HepG2 (cell line): ENCODE measurements around the gene CSTPP1. TPM values are rescaled to one million over a fixed set of nuclear protein-coding genes. Genes with fewer than 3 reads are reported as not detected.

Experiments used
- ATAC-seq: fragments of 200-7000 bp; cut with Tn5 transposase; 3 replicates; pipeline ENCODE4 v1.9.1; 2020; ENCODE audit warnings: mild to moderate bottlenecking, moderate library complexity
- BruUV-seq: library from RNA; stranded (reverse); fragments of 400-500 nt; replicated peaks from 2 replicates; lab custom pipeline; 2021; lab: Mats Ljungman, UMichigan
- CTCF ChIA-PET: fragments of 300-600 bp; formaldehyde crosslinking; extraction: SDS; loops from one replicate; lab custom pipeline; 2021; ENCODE audit warnings: low total read pairs, inconsistent platforms, low intra/inter-chr PET ratio; lab: Yijun Ruan, JAX
- POLR2A ChIA-PET: fragments of 350-600 bp; sonication (Branson Sonifier 250); formaldehyde crosslinking; loops from one replicate; lab custom pipeline; 2020; ENCODE audit warnings: antibody characterized with exemption, inconsistent platforms; lab: Yijun Ruan, JAX
- DNase-seq: peaks from one replicate; pipeline ENCODE4 v3.0.0-alpha.2; 2015; ENCODE audit warnings: low spot score
- FAIRE-seq: peaks from 3 replicates; lab custom pipeline; 2011; peaks lifted over from hg19 to GRCh38; lab: Jason Lieb, UNC
- H2AFZ ChIP-seq: one replicate; pipeline ENCODE4 v1.6.1; 2011; ENCODE audit warnings: low read length, inconsistent platforms
- H3K27ac ChIP-seq: fragments of 300-600 bp; 3 replicates; pipeline ENCODE4 v1.8.0; 2011; ENCODE audit warnings: mixed run types, mild to moderate bottlenecking, mixed read lengths, low read length, inconsistent platforms; ENCODE audit not compliant: insufficient read depth; ENCODE audit errors: extremely low read length
- H3K27me3 ChIP-seq, 2 experiments: fragments of 200-600 bp in 1 of 2; 2 replicates in 1 of 2; 3 replicates in 1 of 2; pipeline versions ENCODE4 v1.6.0 to v1.8.0; 2011; ENCODE audit warnings: low read length in 2 of 2, mild to moderate bottlenecking in 2 of 2, moderate library complexity in 2 of 2, inconsistent platforms in 1 of 2; ENCODE audit not compliant: insufficient read depth in 2 of 2, control insufficient read depth in 1 of 2
- H3K36me3 ChIP-seq, 2 experiments: fragments of 200-600 bp in 1 of 2; replicated peaks in 1 of 2; 2 replicates in 1 of 2; 3 replicates in 1 of 2; pipeline versions ENCODE4 v1.5.1 to v1.8.0; 2011; ENCODE audit warnings: low read length in 2 of 2, inconsistent platforms in 1 of 2; ENCODE audit not compliant: insufficient read depth in 2 of 2, control insufficient read depth in 1 of 2
- H3K4me1 ChIP-seq: 2 replicates; pipeline ENCODE4 v1.5.1; 2012; ENCODE audit warnings: low read length, inconsistent platforms; ENCODE audit not compliant: insufficient read depth
- H3K4me2 ChIP-seq: 2 replicates; pipeline ENCODE4 v1.6.0; 2011; ENCODE audit warnings: low read depth, low read length, inconsistent platforms
- H3K4me3 ChIP-seq, 3 experiments: fragments of 200-600 bp in 1 of 3; sonication (generic), shearing (Covaris generic) in 1 of 3; replicated peaks in 1 of 3; 2 replicates each; pipeline ENCODE4 v1.5.1; 2011 to 2016; ENCODE audit warnings: low read length in 3 of 3, inconsistent platforms in 2 of 3, low read depth in 2 of 3, mild to moderate bottlenecking in 2 of 3, control low read depth in 1 of 3, mixed read lengths in 1 of 3; ENCODE audit not compliant: insufficient read depth in 1 of 3
- H3K79me2 ChIP-seq: one replicate; pipeline ENCODE4 v1.6.1; 2011; ENCODE audit warnings: low read length, inconsistent platforms; ENCODE audit not compliant: insufficient read depth
- H3K9ac ChIP-seq: 2 replicates; pipeline ENCODE4 v1.6.0; 2011; ENCODE audit warnings: mild to moderate bottlenecking, low read depth, low read length, inconsistent platforms; ENCODE audit not compliant: insufficient read depth
- H3K9me3 ChIP-seq: 2 replicates; pipeline ENCODE4 v1.5.1; 2012; ENCODE audit warnings: mild to moderate bottlenecking, low read length
- H4K20me1 ChIP-seq: 2 replicates; pipeline ENCODE4 v1.6.0; 2011; ENCODE audit warnings: inconsistent platforms, mild to moderate bottlenecking, low read length, moderate library complexity; ENCODE audit not compliant: insufficient read depth
- ADNP ChIP-seq: sonication (generic); formaldehyde crosslinking; IDR thresholded peaks from 2 replicates; pipeline ENCODE4 v1.4.0; 2020; ENCODE audit warnings: missing genetic modification reagents
- AGO2 ChIP-seq: fragments of 200-400 bp; formaldehyde crosslinking; optimal IDR thresholded peaks from 2 replicates; pipeline ENCODE3; 2017; ENCODE audit warnings: mild to moderate bottlenecking, low read depth, low read length, moderate library complexity
- NR2C2 ChIP-seq: sonication (generic); formaldehyde crosslinking; IDR thresholded peaks from 2 replicates; pipeline ENCODE4 v1.4.0; 2020; ENCODE audit warnings: missing genetic modification reagents, mild to moderate bottlenecking, moderate library complexity, borderline replicate concordance
- NRL ChIP-seq: sonication (generic); formaldehyde crosslinking; IDR thresholded peaks from 2 replicates; pipeline ENCODE4 v1.5.0; 2020; ENCODE audit warnings: missing genetic modification reagents, mild to moderate bottlenecking, moderate library complexity, borderline replicate concordance
- POLR2G ChIP-seq: fragments of 200-400 bp; formaldehyde crosslinking; IDR thresholded peaks from 2 replicates; pipeline ENCODE4 v1.6.1; 2018; ENCODE audit warnings: mild to moderate bottlenecking, low read depth, low read length, moderate library complexity
- RBM22 ChIP-seq: fragments of 200-400 bp; formaldehyde crosslinking; optimal IDR thresholded peaks from 2 replicates; pipeline ENCODE3; 2017; ENCODE audit warnings: mild to moderate bottlenecking, low read length, moderate library complexity
- SMC3 ChIP-seq: IDR thresholded peaks from 2 replicates; pipeline ENCODE4 v1.6.1; 2011; ENCODE audit warnings: low read length, improper control_type of control experiment
- SRSF1 ChIP-seq: fragments of 200-400 bp; formaldehyde crosslinking; optimal IDR thresholded peaks from 2 replicates; pipeline ENCODE3; 2017; ENCODE audit warnings: mild to moderate bottlenecking, low read depth, low read length, moderate library complexity
- U2AF1 ChIP-seq: fragments of 200-400 bp; formaldehyde crosslinking; optimal IDR thresholded peaks from 2 replicates; pipeline ENCODE3; 2017; ENCODE audit warnings: mild to moderate bottlenecking, low read depth, low read length
- ZNF451 ChIP-seq: sonication (generic); formaldehyde crosslinking; IDR thresholded peaks from 2 replicates; pipeline ENCODE4 v1.5.0; 2020; ENCODE audit warnings: mild to moderate bottlenecking, missing genetic modification reagents
- ZNF547 ChIP-seq: sonication (generic); formaldehyde crosslinking; IDR thresholded peaks from 2 replicates; pipeline ENCODE4 v1.5.1; 2020; ENCODE audit warnings: mild to moderate bottlenecking, missing genetic modification reagents
- ZNF556 ChIP-seq: sonication (generic); formaldehyde crosslinking; IDR thresholded peaks from 2 replicates; pipeline ENCODE4 v1.4.0; 2020; ENCODE audit warnings: mild to moderate bottlenecking, missing genetic modification reagents, borderline replicate concordance
- ZNF589 ChIP-seq: sonication (generic); formaldehyde crosslinking; conservative IDR thresholded peaks from 2 replicates; pipeline ENCODE4 v1.8.0; 2022; ENCODE audit warnings: mild to moderate bottlenecking, moderate library complexity, missing genetic modification reagents
- ZNF775 ChIP-seq: sonication (generic); formaldehyde crosslinking; IDR thresholded peaks from 2 replicates; pipeline ENCODE4 v1.4.0; 2020; ENCODE audit warnings: missing genetic modification reagents, mild to moderate bottlenecking, moderate library complexity, borderline replicate concordance
- WGBS: methylation state at CpG from one replicate; pipeline ENCODE4 v1.1.6; 2017; ENCODE audit warnings: low lambda C conversion rate; 5-methylcytosine and 5-hydroxymethylcytosine counted together
- in situ Hi-C: cut with HindIII; loops from 2 replicates; pipeline ENCODE4 v1.10.0; 2017; ENCODE audit warnings: low pct_unique_long_range_greater_than_20kb; ENCODE audit not compliant: extremely low pct_ligation_motif_present
- intact Hi-C: fragments of 100-400 bp; cut with micrococcal nuclease; formaldehyde crosslinking; loops from one replicate; pipeline ENCODE4 v1.10.0; 2022; ENCODE audit not compliant: unreplicated experiment
- polyA plus RNA-seq, 8 experiments: library from polyadenylated mRNA; depleted of rRNA in 3 of 8; stranded (reverse) in 7 of 8; unstranded in 1 of 8; fragments of >200 nt; fragmentation: Illumina TruSeq in 4 of 8; extraction: Trizol in 4 of 8; gene quantifications; 2 replicates each; pipeline versions ENCODE4 v1.2.1 to v1.2.3, GENCODE V29; 2011 to 2016; ENCODE audit warnings: low read depth in 4 of 8, missing spikeins in 1 of 8, mixed read lengths in 1 of 8; ENCODE audit not compliant: insufficient read depth in 1 of 8
- total RNA-seq, 5 experiments: library from RNA; depleted of rRNA; stranded (reverse); fragments of >200 nt; fragmentation: Illumina TruSeq; extraction: Trizol; gene quantifications; 2 replicates each; pipeline ENCODE4 v1.2.3, GENCODE V29; 2016; ENCODE audit warnings: low read depth in 1 of 5
- TF ChIP-seq, protein P1 (sequence below): sonication (generic); formaldehyde crosslinking; IDR thresholded peaks from 2 replicates; pipeline ENCODE4 v1.5.1; 2020; ENCODE audit warnings: mild to moderate bottlenecking, missing genetic modification reagents, borderline replicate concordance
- TF ChIP-seq, protein P2 (sequence below): sonication (generic); formaldehyde crosslinking; IDR thresholded peaks from 2 replicates; pipeline ENCODE4 v1.8.1; 2023; ENCODE audit warnings: mild to moderate bottlenecking, missing genetic modification reagents
- TF ChIP-seq, protein P3 (sequence below): sonication (generic); formaldehyde crosslinking; IDR thresholded peaks from 2 replicates; pipeline ENCODE4 v1.5.0; 2020; ENCODE audit warnings: mild to moderate bottlenecking, missing genetic modification reagents, borderline replicate concordance

The CSTPP1 gene
- total and polyA plus RNA-seq, 2 of the 13 experiments (the other 11 are each of a cell fraction or from before 2014, with no cell fraction given): 12.3 to 14.6 TPM

DNA sequence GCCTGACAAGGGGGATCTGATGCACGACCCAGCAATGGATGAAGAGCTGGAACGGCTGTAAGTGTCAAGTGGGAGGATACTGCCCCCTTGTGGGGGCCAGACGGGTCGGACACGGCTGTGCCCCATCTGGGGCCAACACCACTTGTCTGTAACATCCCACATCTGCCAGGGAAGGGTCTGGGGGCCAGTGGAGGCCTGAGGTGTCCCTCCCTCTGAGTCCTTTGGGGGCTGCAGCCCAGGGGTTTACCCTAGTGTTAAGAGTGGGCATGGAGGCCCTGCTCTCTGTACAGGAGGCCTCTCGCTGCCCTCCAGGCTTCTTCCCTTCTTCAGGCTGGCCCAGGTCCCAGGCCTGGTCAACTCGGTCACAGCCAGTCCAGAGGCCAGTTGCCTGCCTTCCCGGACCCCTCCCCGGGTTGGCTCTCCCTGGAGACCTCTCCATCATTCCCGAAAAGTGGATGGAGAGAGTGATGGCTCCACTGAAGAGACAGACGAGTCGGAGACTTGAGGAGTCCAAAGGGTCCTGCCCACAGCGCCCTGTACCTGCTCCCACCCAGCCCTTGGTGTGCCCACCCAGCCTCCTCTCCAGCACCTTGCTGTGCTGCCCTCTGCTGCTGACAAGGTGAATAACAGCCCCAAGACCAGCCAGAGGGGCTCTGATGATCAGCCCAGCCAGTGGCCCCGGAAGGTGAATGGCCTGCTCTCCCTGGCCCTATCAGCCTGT lies 224.7 kb downstream of the CSTPP1 start:
- DNase-seq: peak; percentile 63
- H3K4me3 ChIP-seq: no peak overlapping the region
- H3K9ac ChIP-seq: no peak overlapping the region
- in situ Hi-C loops: loop anchor here (5.0 kb wide), 1 partner anchor 274 kb away; no protein-coding TSS in a partner anchor
- peaks cover 15 to 22% of the 10 kb centered on the region in 2 experiments; a peak in 4 of 5 replicates for H3K36me3 ChIP-seq
- FAIRE-seq: peak; percentile 50
- 30% methylated on average over 6 of the region's 14 CpGs for WGBS
- peak; percentile 81 for ATAC-seq
- intact Hi-C loops: loop anchor here (1.0 kb wide), 1 partner anchor 272 kb away; no protein-coding TSS in a partner anchor
- ChIA-PET CTCF (interaction anchor here (1.1 to 5.3 kb wide), 4 partner anchors 98 to 272 kb away, joined by 3 to 52 read pairs (median 8); no protein-coding TSS in a partner anchor), POLR2A (interaction anchor here (0.6 to 0.9 kb wide), 2 partner anchors 244 to 281 kb away, joined by 3 read pairs; no protein-coding TSS in a partner anchor)
- H3K4me1 ChIP-seq: peaks cover 21% of the 10 kb centered on the region
- BruUV-seq: no TSS peak
- H3K4me2 ChIP-seq: no peak overlapping the region
- no peak overlapping the region for H3K27ac ChIP-seq
- no peaks in the 10 kb centered on the region for H3K79me2 ChIP-seq
- peaks cover 10% of the 10 kb centered on the region; the same call in 1 of the 2 replicates for H4K20me1 ChIP-seq
- H3K9me3 ChIP-seq: no peaks in the 10 kb centered on the region
- H2AFZ ChIP-seq: no peak overlapping the region
- no peaks in the 10 kb centered on the region for H3K27me3 ChIP-seq
- TF ChIP-seq, protein P1, sequence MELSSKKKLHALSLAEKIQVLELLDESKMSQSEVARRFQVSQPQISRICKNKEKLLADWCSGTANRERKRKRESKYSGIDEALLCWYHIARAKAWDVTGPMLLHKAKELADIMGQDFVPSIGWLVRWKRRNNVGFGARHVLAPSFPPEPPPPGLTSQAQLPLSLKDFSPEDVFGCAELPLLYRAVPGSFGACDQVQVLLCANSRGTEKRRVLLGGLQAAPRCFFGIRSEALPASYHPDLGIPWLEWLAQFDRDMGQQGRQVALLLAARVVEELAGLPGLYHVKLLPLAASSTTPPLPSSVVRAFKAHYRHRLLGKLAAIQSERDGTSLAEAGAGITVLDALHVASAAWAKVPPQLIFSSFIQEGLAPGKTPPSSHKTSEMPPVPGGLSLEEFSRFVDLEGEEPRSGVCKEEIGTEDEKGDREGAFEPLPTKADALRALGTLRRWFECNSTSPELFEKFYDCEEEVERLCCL: 0 out of 2 replicates have a peak, but pooled peaks have one; percentile 30
- TF ChIP-seq ADNP (CRISPR knock-in tag): no peak
- TF ChIP-seq ZNF775 (CRISPR knock-in tag): 0 out of 2 replicates have a peak, but pooled peaks have one; percentile 10
- TF ChIP-seq NR2C2 (CRISPR knock-in tag): 0 out of 2 replicates have a peak, but pooled peaks have one; percentile 11
- TF ChIP-seq SMC3: peak; percentile 44
- TF ChIP-seq ZNF547: peak; percentile 42; the same call in 1 of the 2 replicates
- TF ChIP-seq SRSF1: peak; percentile 46
- TF ChIP-seq, protein P2, sequence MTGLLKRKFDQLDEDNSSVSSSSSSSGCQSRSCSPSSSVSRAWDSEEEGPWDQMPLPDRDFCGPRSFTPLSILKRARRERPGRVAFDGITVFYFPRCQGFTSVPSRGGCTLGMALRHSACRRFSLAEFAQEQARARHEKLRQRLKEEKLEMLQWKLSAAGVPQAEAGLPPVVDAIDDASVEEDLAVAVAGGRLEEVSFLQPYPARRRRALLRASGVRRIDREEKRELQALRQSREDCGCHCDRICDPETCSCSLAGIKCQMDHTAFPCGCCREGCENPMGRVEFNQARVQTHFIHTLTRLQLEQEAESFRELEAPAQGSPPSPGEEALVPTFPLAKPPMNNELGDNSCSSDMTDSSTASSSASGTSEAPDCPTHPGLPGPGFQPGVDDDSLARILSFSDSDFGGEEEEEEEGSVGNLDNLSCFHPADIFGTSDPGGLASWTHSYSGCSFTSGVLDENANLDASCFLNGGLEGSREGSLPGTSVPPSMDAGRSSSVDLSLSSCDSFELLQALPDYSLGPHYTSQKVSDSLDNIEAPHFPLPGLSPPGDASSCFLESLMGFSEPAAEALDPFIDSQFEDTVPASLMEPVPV (CRISPR knock-in tag): no peak
- 0 out of 2 replicates have a peak, but pooled peaks have one; percentile 17 for TF ChIP-seq ZNF556 (CRISPR knock-in tag)
- no peak for TF ChIP-seq ZNF589
- peak; percentile 58 for TF ChIP-seq POLR2G
- peak; percentile 95 for TF ChIP-seq AGO2
- TF ChIP-seq, protein P3, sequence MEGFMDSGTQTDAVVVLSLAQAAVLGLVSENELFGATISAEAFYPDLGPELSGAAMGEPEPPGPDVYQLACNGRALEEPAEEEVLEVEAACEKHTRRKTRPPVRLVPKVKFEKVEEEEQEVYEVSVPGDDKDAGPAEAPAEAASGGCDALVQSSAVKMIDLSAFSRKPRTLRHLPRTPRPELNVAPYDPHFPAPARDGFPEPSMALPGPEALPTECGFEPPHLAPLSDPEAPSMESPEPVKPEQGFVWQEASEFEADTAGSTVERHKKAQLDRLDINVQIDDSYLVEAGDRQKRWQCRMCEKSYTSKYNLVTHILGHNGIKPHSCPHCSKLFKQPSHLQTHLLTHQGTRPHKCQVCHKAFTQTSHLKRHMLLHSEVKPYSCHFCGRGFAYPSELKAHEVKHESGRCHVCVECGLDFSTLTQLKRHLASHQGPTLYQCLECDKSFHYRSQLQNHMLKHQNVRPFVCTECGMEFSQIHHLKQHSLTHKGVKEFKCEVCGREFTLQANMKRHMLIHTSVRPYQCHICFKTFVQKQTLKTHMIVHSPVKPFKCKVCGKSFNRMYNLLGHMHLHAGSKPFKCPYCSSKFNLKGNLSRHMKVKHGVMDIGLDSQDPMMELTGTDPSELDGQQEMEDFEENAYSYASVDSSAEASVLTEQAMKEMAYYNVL (CRISPR knock-in tag): no peak
- TF ChIP-seq NRL (CRISPR knock-in tag): 0 out of 2 replicates have a peak, but pooled peaks have one; percentile 25
- TF ChIP-seq ZNF451 (CRISPR knock-in tag): no peak
- peak; percentile 32 for TF ChIP-seq RBM22
- peak; percentile 52 for TF ChIP-seq U2AF1
